Neuron (in vitro differentiated cells): Measurements from ENCODE around the gene TGM6.

Experiments used
- H2AFZ ChIP-seq: one replicate; pipeline ENCODE4 v1.6.1; 2013; ENCODE audit warnings: low read depth, mild to moderate bottlenecking, inconsistent platforms, low read length, moderate library complexity
- H3K27me3 ChIP-seq: one replicate; pipeline ENCODE4 v1.6.1; 2013; ENCODE audit warnings: low read length; ENCODE audit not compliant: insufficient read depth
- H3K36me3 ChIP-seq: one replicate; pipeline ENCODE4 v1.6.1; 2013; ENCODE audit warnings: low read length; ENCODE audit not compliant: insufficient read depth
- H3K4me1 ChIP-seq: one replicate; pipeline ENCODE4 v1.6.1; 2013; ENCODE audit warnings: low read length; ENCODE audit not compliant: insufficient read depth
- H3K4me3 ChIP-seq: 2 replicates; pipeline ENCODE4 v1.5.1; 2013; ENCODE audit warnings: mild to moderate bottlenecking, low read length, moderate library complexity
- H3K9me3 ChIP-seq: one replicate; pipeline ENCODE4 v1.6.1; 2013; ENCODE audit warnings: low read length

Gene TGM6

DNA sequence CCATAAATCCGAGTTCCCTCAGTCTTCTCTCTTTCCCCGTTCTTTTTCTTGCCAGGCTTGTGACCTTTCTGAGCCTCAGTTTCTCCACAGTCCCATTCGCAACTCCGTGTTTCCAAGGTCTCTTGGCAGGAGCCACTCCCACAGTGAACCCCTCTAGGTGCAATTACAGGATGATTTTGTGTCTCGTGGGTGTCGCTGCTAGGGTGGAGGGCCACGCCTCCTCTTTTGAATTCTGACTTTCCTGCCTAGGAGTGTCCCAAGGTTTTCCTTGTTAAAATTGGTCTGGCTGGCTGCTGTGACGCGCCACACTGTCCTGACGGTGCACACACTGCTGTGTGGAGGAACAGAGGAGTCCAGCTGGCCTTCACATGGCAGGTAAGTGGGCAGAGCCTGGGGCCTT, at the start of gene TGM6:
Gene TGM6 (plus strand): TSS at position 301 of the 400 bp plus-strand sequence. CDS start 68 bp downstream, at position 369.
- Histone ChIP-seq H3K9me3 (no peaks in the 10 kb centered on the region), H2AFZ (no peak within 1 kb of the TSS), H3K4me3 (no peak within 1 kb of the TSS), H3K36me3 (no peaks in the 10 kb centered on the region), H3K27me3 (no peaks in the 10 kb centered on the region), H3K4me1 (no peaks in the 10 kb centered on the region)

GRCh38 chr20:2331106-2331505, 49.6 kb upstream of the TGM6 start:
- no peaks in the 10 kb centered on the region for H3K9me3 ChIP-seq
- H2AFZ ChIP-seq = no peak overlapping the region

GRCh38 chr20:2331901-2332565, 48.7 kb upstream of the TGM6 start:
- Histone ChIP-seq H2AFZ (no peak overlapping the region), H3K27me3 (peaks cover 2% of the 10 kb centered on the region), H3K9me3 (no peaks in the 10 kb centered on the region), H3K36me3 (no peaks in the 10 kb centered on the region), H3K4me1 (no peaks in the 10 kb centered on the region), H3K4me3 (no peak overlapping the region)

More at GRCh38 chr20:2331106-2331505, 49.6 kb upstream of the TGM6 start:
- Histone ChIP-seq H3K4me3 (no peak overlapping the region), H3K4me1 (no peaks in the 10 kb centered on the region), H3K27me3 (peaks cover 2% of the 10 kb centered on the region), H3K36me3 (no peaks in the 10 kb centered on the region)

- no peak overlapping the region for H3K4me3 ChIP-seq
- no peak overlapping the region for H2AFZ ChIP-seq
- no peaks in the 10 kb centered on the region for H3K4me1 ChIP-seq
- H3K36me3 ChIP-seq = no peaks in the 10 kb centered on the region
- peaks cover 2% of the 10 kb centered on the region for H3K27me3 ChIP-seq
- H3K9me3 ChIP-seq = no peaks in the 10 kb centered on the region
These were observed 48.0 kb upstream of the TGM6 start for GRCh38 chr20:2332711-2333110.

- Histone ChIP-seq H3K4me1 (no peaks in the 10 kb centered on the region), H3K4me3 (no peak overlapping the region), H3K36me3 (no peaks in the 10 kb centered on the region), H2AFZ (no peak overlapping the region), H3K9me3 (no peaks in the 10 kb centered on the region), H3K27me3 (peaks cover 2% of the 10 kb centered on the region)
These were observed 46.9 kb upstream of the TGM6 start for GRCh38 chr20:2333821-2334220.

GRCh38 chr20:2335096-2335870, 45.4 kb upstream of the TGM6 start:
- H3K4me1 ChIP-seq = no peaks in the 10 kb centered on the region
- no peak overlapping the region for H2AFZ ChIP-seq
- H3K9me3 ChIP-seq = no peaks in the 10 kb centered on the region
- no peak overlapping the region for H3K4me3 ChIP-seq
- H3K27me3 ChIP-seq = peaks cover 2% of the 10 kb centered on the region
- no peaks in the 10 kb centered on the region for H3K36me3 ChIP-seq

DNA sequence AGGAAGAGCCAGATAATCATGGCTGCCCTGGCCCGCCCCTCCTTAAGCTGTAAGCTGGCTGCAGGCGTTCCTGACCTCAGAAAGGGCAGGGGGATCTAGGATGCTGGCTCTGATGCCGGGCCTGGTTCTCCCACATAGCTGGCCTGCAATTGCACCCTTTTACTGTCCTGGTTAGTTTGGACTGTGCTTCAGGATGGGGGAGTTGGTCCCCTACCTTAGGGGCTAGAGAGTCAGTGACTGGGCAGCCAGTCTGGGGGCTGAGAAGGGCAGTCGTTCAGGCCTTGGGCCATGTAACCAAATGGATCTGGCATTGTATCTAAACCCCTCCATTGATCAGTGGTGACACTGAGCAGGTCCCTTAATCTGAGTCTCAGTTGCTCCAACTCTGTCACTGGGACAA, 44.2 kb upstream of the TGM6 start:
- no peaks in the 10 kb centered on the region for H3K9me3 ChIP-seq
- H3K36me3 ChIP-seq = no peaks in the 10 kb centered on the region

GRCh38 chr20:2337142-2337541, 43.6 kb upstream of the TGM6 start:
- Histone ChIP-seq H3K4me1 (no peaks in the 10 kb centered on the region), H3K4me3 (no peak overlapping the region), H3K27me3 (peaks cover 2% of the 10 kb centered on the region), H3K36me3 (no peaks in the 10 kb centered on the region), H3K9me3 (no peaks in the 10 kb centered on the region), H2AFZ (no peak overlapping the region)

More for the DNA sequence above, 44.2 kb upstream of the TGM6 start:
- H3K27me3 ChIP-seq = peaks cover 2% of the 10 kb centered on the region
- no peak overlapping the region for H3K4me3 ChIP-seq
- H3K4me1 ChIP-seq = no peaks in the 10 kb centered on the region
- H2AFZ ChIP-seq = no peak overlapping the region

GRCh38 chr20:2338411-2339066, 42.2 kb upstream of the TGM6 start:
- no peak overlapping the region for H3K4me3 ChIP-seq
- H3K9me3 ChIP-seq = no peaks in the 10 kb centered on the region
- peaks cover 2% of the 10 kb centered on the region for H3K27me3 ChIP-seq
- no peaks in the 10 kb centered on the region for H3K4me1 ChIP-seq
- no peak overlapping the region for H2AFZ ChIP-seq
- H3K36me3 ChIP-seq = no peaks in the 10 kb centered on the region

DNA sequence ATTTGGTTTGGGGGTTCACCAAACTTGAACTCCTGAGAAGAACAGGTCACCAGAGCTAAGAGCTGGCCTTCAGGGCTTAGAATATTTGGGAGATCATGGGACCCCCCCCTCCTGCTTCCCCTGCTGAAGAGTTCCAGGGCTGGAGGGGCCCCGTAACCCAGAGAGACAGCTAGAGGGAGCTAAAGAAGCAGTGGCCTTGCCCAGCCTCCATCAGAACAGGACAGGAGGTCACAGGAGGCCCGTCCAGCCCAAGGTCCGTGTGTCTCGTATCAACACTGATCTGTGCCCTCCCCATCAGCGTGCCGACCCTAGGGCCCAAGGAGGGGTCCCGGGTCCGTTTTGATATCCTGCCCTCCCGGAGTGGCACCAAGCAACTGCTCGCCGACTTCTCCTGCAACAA, 40.6 kb upstream of the TGM6 start:
- peaks cover 2% of the 10 kb centered on the region for H3K27me3 ChIP-seq
- H3K4me1 ChIP-seq = no peaks in the 10 kb centered on the region
- no peaks in the 10 kb centered on the region for H3K9me3 ChIP-seq
- H3K36me3 ChIP-seq = no peaks in the 10 kb centered on the region
- no peak overlapping the region for H3K4me3 ChIP-seq
- no peak overlapping the region for H2AFZ ChIP-seq

DNA sequence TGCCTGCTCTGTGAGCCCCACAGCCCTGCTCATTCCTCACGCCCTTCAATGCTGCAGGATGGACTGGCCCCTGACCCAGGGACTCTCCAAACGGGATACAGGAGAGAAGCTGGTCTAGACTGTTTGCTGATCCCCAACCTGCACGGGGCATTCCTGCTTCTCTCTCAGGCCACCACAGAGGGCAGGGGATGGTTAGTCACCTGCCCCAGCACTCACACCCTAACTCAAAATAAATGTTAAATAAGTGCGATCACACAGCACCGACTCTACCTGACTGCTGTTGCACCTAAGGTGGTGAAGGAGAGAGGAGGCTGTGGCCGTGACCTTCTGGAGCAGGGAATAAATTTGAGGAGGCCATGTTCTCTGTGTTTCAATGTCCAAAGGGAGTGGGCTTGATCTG, 39.9 kb upstream of the TGM6 start:
- no peaks in the 10 kb centered on the region for H3K9me3 ChIP-seq
- H3K36me3 ChIP-seq = no peaks in the 10 kb centered on the region
- H2AFZ ChIP-seq = no peak overlapping the region

DNA sequence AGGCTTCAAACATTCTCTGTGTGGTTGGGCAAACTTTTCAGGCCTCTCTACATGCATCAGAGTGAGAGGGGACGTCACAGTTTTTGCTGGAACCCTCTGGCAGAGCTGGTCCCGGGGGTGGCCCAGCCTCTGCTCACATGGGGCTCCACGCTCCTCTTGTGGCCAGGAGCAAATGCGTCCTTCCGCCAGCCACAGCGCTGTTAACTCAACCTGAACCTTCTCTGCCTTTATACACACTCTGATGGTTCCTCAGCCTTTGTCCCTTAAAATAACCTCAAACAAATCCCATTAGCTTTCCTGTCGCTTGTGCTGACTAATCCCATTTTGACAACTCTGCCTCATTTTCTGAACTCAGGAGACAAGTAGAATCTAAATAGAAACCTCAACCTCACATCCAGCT, 39.4 kb upstream of the TGM6 start:
- Histone ChIP-seq H3K9me3 (no peaks in the 10 kb centered on the region), H3K4me3 (no peak overlapping the region), H3K4me1 (no peaks in the 10 kb centered on the region), H2AFZ (no peak overlapping the region), H3K36me3 (no peaks in the 10 kb centered on the region), H3K27me3 (no peaks in the 10 kb centered on the region)

More for the DNA sequence above, 39.9 kb upstream of the TGM6 start:
- Histone ChIP-seq H3K4me1 (no peaks in the 10 kb centered on the region), H3K4me3 (no peak overlapping the region), H3K27me3 (no peaks in the 10 kb centered on the region)

GRCh38 chr20:2342243-2342642, 38.5 kb upstream of the TGM6 start:
- Histone ChIP-seq H3K27me3 (no peaks in the 10 kb centered on the region), H3K36me3 (no peaks in the 10 kb centered on the region), H3K9me3 (no peaks in the 10 kb centered on the region), H2AFZ (no peak overlapping the region), H3K4me3 (no peak overlapping the region), H3K4me1 (no peaks in the 10 kb centered on the region)
